ENCODE measurements around the gene TMEM128. TPM values are rescaled to one million over a fixed set of nuclear protein-coding genes. Genes with fewer than 3 reads are reported as not detected.

The TMEM128 gene
- total RNA-seq, 1 experiment from 2014 or later, result 21.5 TPM

- peak overlapping the region; percentile 91 to 93 for H3K4me3 Mint-ChIP-seq
- Histone ChIP-seq H3K79me1 (ENCODE audit: insufficient read depth, low read depth, low read length, poor library complexity, severe bottlenecking) (peaks cover 2% of the 10 kb centered on the region), H2BK120ac (ENCODE audit: low read depth, low read length, poor library complexity, severe bottlenecking) (no peak overlapping the region), H4K20me1 (ENCODE audit: control insufficient read depth, insufficient read depth, insufficient read length) (no peaks in the 10 kb centered on the region), H3K14ac (ENCODE audit: insufficient read depth, low read length) (peak overlapping the region; percentile 97), H3K4me1 (ENCODE audit: insufficient read depth, low read length) (no peaks in the 10 kb centered on the region), H3K23me2 (ENCODE audit: insufficient read length, low read depth, low read length, poor library complexity, severe bottlenecking) (peaks cover 11% of the 10 kb centered on the region), H2BK20ac (ENCODE audit: low read depth, low read length, poor library complexity, severe bottlenecking) (no peak overlapping the region), H3K56ac (ENCODE audit: insufficient read length, low read depth, low read length) (no peak overlapping the region), H3K79me2 (ENCODE audit: insufficient read depth, low read length) (no peaks in the 10 kb centered on the region), H2AK5ac (ENCODE audit: insufficient read length, low read length) (no peak overlapping the region), H3K9ac (ENCODE audit: extremely low read depth, insufficient read length, low read length) (peak overlapping the region; percentile 91), H4K91ac (ENCODE audit: insufficient read length, low read depth, low read length) (no peak overlapping the region), H3K4me2 (ENCODE audit: insufficient read depth, insufficient read length, low read length) (peak overlapping the region; percentile 98), H3K27ac (ENCODE audit: insufficient read length, low read depth, low read length) (peak overlapping the region; percentile 90), H2BK5ac (ENCODE audit: insufficient read length, low read length) (no peak overlapping the region), H2AFZ (ENCODE audit: low read length) (no peak overlapping the region), H3K23ac (ENCODE audit: insufficient read length, low read depth, low read length) (no peak overlapping the region), H3K9me3 (ENCODE audit: control insufficient read depth, low read depth, low read length) (no peaks in the 10 kb centered on the region), H3K18ac (ENCODE audit: insufficient read length, low read depth, low read length) (peak overlapping the region; percentile 54), H2BK12ac (ENCODE audit: insufficient read length, low read depth, low read length) (peak overlapping the region; percentile 50), H3K4ac (ENCODE audit: low read depth, low read length) (no peak overlapping the region), H2BK15ac (ENCODE audit: low read depth, low read length) (no peak overlapping the region), H4K5ac (ENCODE audit: insufficient read length, low read depth, low read length) (peak overlapping the region; percentile 94), H3K27me3 (ENCODE audit: insufficient read depth, low read length) (peaks cover 3% of the 10 kb centered on the region; the same call in 1 of the 2 replicates), H4K8ac (replicated peaks; ENCODE audit: insufficient read length, low read depth, low read length) (peak overlapping the region; percentile 72), H3T11ph (ENCODE audit: low read length) (no peak overlapping the region)
- DNase-seq, result no peak
- H3K27me3 Mint-ChIP-seq (ENCODE audit: low read depth), result peaks cover 9% of the 10 kb centered on the region
- H3K4me1 Mint-ChIP-seq, result peaks cover 14 to 15% of the 10 kb centered on the region in 2 experiments
- no peak for TF ChIP-seq CTCF (conservative IDR thresholded peaks at IDR 0.05)
- H3K27ac Mint-ChIP-seq, result peak overlapping the region in 2 of 3 experiments; percentile 99; a peak in 4 of 7 replicates
- H3K36me3 Mint-ChIP-seq (ENCODE audit: insufficient read depth in 1 of 3, low read depth in 3 of 3), result peaks cover 11 to 23% (median 20%) of the 10 kb centered on the region in 3 experiments; a peak in 6 of 7 replicates
- H3K9me3 Mint-ChIP-seq, result no peaks in the 10 kb centered on the region
- WGBS (ENCODE audit: extremely low coverage, insufficient read length, low lambda C conversion rate), result no CpG with 5 or more reads among the region's 10 CpGs
Observed at GRCh38 chr4:4248885-4249203, 821 bp upstream of the TMEM128 start.
